Left kidney (tissue), 2 donors: ENCODE data around the gene MTFR1L. TPM values are rescaled to one million over a fixed set of nuclear protein-coding genes. Genes with fewer than 3 reads are reported as not detected.

Source experiments
- DNase-seq: peaks from one replicate; pipeline ENCODE4 v3.0.0-alpha.2; 2013
- polyA plus RNA-seq: library from polyadenylated mRNA; unstranded; fragments of 120-200 nt; gene quantifications from one replicate; pipeline ENCODE4 v1.2.1, GENCODE V29; 2013; ENCODE audit not compliant: insufficient read length

The MTFR1L gene
- polyA plus RNA-seq, 1 donor, result 98.5 TPM

GRCh38 chr1:25861316-25862286 is 41.8 kb downstream of the MTFR1L start:
- no peak for DNase-seq

GRCh38 chr1:25862785-25863485 is 43.2 kb downstream of the MTFR1L start:
- no peak for DNase-seq

GRCh38 chr1:25863486-25864262 is 43.9 kb downstream of the MTFR1L start:
- no peak for DNase-seq

GRCh38 chr1:25864434-25864833 is 44.7 kb downstream of the MTFR1L start:
- DNase-seq, result no peak

- DNase-seq, result no peak
These were observed 46.5 kb downstream of the MTFR1L start for GRCh38 chr1:25866288-25866687.

- DNase-seq, result peak; percentile 63
These were observed 47.6 kb downstream of the MTFR1L start for GRCh38 chr1:25867210-25867991.

GRCh38 chr1:25869909-25870606 is 50.3 kb downstream of the MTFR1L start:
- no peak for DNase-seq

- no peak for DNase-seq
These were observed 50.9 kb downstream of the MTFR1L start for GRCh38 chr1:25870614-25871013.

- DNase-seq, result no peak
These were observed 51.4 kb downstream of the MTFR1L start for GRCh38 chr1:25871086-25871703.

GRCh38 chr1:25871704-25872494 is 52.1 kb downstream of the MTFR1L start:
- no peak for DNase-seq

- no peak for DNase-seq
These were observed 53.0 kb downstream of the MTFR1L start for GRCh38 chr1:25872713-25873112.

- no peak for DNase-seq
These were observed 53.4 kb downstream of the MTFR1L start for GRCh38 chr1:25873120-25873519.

GRCh38 chr1:25874209-25874608 is 54.5 kb downstream of the MTFR1L start:
- DNase-seq, result no peak

- no peak for DNase-seq
These were observed 54.9 kb downstream of the MTFR1L start for GRCh38 chr1:25874635-25875153.

- peak; percentile 79 for DNase-seq
These were observed 55.6 kb downstream of the MTFR1L start, which contains the start of gene PAQR7 for GRCh38 chr1:25875154-25875855. PAQR7 (minus strand) TSS chr1:25875708; CDS start chr1:25863839, 11,869 bp downstream.

GRCh38 chr1:25875856-25876692 is 56.3 kb downstream of the MTFR1L start:
- DNase-seq, result no peak

GRCh38 chr1:25876693-25877077 is 56.9 kb downstream of the MTFR1L start:
- no peak for DNase-seq

- no peak for DNase-seq
These were observed 57.4 kb downstream of the MTFR1L start for GRCh38 chr1:25877155-25877554.
